Stomach (tissue), 9 donors: ENCODE measurements around the gene SORCS2. TPM values are rescaled to one million over a fixed set of nuclear protein-coding genes. Genes with fewer than 3 reads are reported as not detected.

Experiments used
- DNase-seq, 2 donors: peaks; one replicate each; pipeline versions ENCODE4 v3.0.0 to v3.0.0-alpha.2; 2013 to 2019
- H3K27ac ChIP-seq, 5 donors: fragments of 200-600 bp in 4 of 5; sonication (generic) in 4 of 5; one replicate each; pipeline ENCODE4 v1.5.1; 2013 to 2019; ENCODE audit warnings: mild to moderate bottlenecking in 1 of 5, moderate library complexity in 1 of 5
- H3K27me3 ChIP-seq, 3 donors: fragments of 200-600 bp; sonication (generic); one replicate each; pipeline ENCODE4 v1.5.1; 2017 to 2019; ENCODE audit warnings: mixed run types in 1 of 3
- H3K36me3 ChIP-seq, 4 donors: fragments of 200-600 bp; sonication (generic); 1 replicate in 3 of 4; 2 replicates in 1 of 4; pipeline ENCODE4 v1.5.1; 2016 to 2019
- H3K4me1 ChIP-seq, 4 donors: fragments of 200-600 bp; sonication (generic); one replicate each; pipeline ENCODE4 v1.5.1; 2016 to 2019
- H3K4me3 ChIP-seq, 4 donors: fragments of 200-600 bp; sonication (generic) in 3 of 4; one replicate each; pipeline ENCODE4 v1.5.1; 2016 to 2019; ENCODE audit warnings: mild to moderate bottlenecking in 1 of 4
- H3K9me3 ChIP-seq, 4 donors: fragments of 200-600 bp; sonication (generic); one replicate each; pipeline ENCODE4 v1.5.1; 2016 to 2019
- EP300 ChIP-seq: sonication (generic); formaldehyde crosslinking; IDR thresholded peaks from one replicate; pipeline ENCODE4 v1.6.1; 2017; ENCODE audit warnings: antibody characterized with exemption
- POLR2A ChIP-seq, 4 donors: fragments of 450-650 bp; IDR thresholded peaks; one replicate each; pipeline ENCODE4 v1.6.1; 2016; ENCODE audit warnings: antibody characterized with exemption in 4 of 4, control low read depth in 2 of 4, mild to moderate bottlenecking in 1 of 4, moderate library complexity in 1 of 4
- POLR2AphosphoS5 ChIP-seq, 3 donors: sonication (generic); formaldehyde crosslinking; IDR thresholded peaks; one replicate each; pipeline ENCODE4 v1.6.1; 2016; ENCODE audit warnings: antibody characterized with exemption in 3 of 3
- WGBS, 5 donors: extraction: QIAGEN DNeasy Blood & Tissue Kit in 3 of 5; methylation state at CpG; one replicate each; pipeline versions ENCODE4 v1.1.5 to v1.1.7; 2013 to 2018; 5-methylcytosine and 5-hydroxymethylcytosine counted together
- intact Hi-C: fragments of 100-400 bp; cut with DNase I; formaldehyde crosslinking; loops from one replicate; pipeline ENCODE4 v1.15.1; 2023; ENCODE audit warnings: low total_unique reads
- polyA plus RNA-seq, 3 donors: library from polyadenylated mRNA; stranded (reverse); fragments of 200-250 nt; gene quantifications; one replicate each; pipeline ENCODE4 v1.2.3, GENCODE V29; 2013
- total RNA-seq, 5 donors: library from RNA; depleted of rRNA; stranded (reverse); fragments of >200 nt; gene quantifications; one replicate each; pipeline versions ENCODE4 v1.1.0 to v1.2.3, GENCODE V29; 2014 to 2016
- TF ChIP-seq, protein P1 (sequence below), 7 experiments: fragments of 450-650 bp in 4 of 7; fragments of 200-600 bp in 3 of 7; sonication (generic) in 3 of 7; IDR thresholded peaks; one replicate each; pipeline ENCODE4 v1.5.1; 2016 to 2019; ENCODE audit warnings: antibody characterized with exemption in 7 of 7, control low read depth in 2 of 7, mild to moderate bottlenecking in 1 of 7
- donor health status: healthy with polysubstance abuse.
- donor health status: Bipolar disorder and iron deficiency.
- donor health status: healthy.

SORCS2 gene
- total and polyA plus RNA-seq, 8 donors = under 0.01 to 13.0 (median 0.50) TPM; not detected in 1

- TF ChIP-seq EP300 (no peak), POLR2A (IDR thresholded peaks at IDR 0.05) (no peak), POLR2AphosphoS5 (IDR thresholded peaks at IDR 0.05) (no peak)
- TF ChIP-seq, protein P1, sequence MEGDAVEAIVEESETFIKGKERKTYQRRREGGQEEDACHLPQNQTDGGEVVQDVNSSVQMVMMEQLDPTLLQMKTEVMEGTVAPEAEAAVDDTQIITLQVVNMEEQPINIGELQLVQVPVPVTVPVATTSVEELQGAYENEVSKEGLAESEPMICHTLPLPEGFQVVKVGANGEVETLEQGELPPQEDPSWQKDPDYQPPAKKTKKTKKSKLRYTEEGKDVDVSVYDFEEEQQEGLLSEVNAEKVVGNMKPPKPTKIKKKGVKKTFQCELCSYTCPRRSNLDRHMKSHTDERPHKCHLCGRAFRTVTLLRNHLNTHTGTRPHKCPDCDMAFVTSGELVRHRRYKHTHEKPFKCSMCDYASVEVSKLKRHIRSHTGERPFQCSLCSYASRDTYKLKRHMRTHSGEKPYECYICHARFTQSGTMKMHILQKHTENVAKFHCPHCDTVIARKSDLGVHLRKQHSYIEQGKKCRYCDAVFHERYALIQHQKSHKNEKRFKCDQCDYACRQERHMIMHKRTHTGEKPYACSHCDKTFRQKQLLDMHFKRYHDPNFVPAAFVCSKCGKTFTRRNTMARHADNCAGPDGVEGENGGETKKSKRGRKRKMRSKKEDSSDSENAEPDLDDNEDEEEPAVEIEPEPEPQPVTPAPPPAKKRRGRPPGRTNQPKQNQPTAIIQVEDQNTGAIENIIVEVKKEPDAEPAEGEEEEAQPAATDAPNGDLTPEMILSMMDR (IDR thresholded peaks at IDR 0.05) = no peak
- intact Hi-C loops = no loop called here
- Histone ChIP-seq H3K27me3 (peaks cover 0 to 51% (median 7%) of the 10 kb centered on the region in 3 donors), H3K4me3 (no peak overlapping the region), H3K36me3 (no peaks in the 10 kb centered on the region), H3K4me1 (no peaks in the 10 kb centered on the region), H3K9me3 (no peaks in the 10 kb centered on the region), H3K27ac (no peak overlapping the region)
- DNase-seq = peak in 1 of 2 donors; percentile 20
- WGBS, 5 donors = 61 to 69% (median 66%) methylated on average over 15 to 18 of the region's 18 CpGs
Measured at GRCh38 chr4:7391637-7392437, 199.5 kb downstream of the SORCS2 start.

GRCh38 chr4:7392438-7393421 is 200.4 kb downstream of the SORCS2 start:
- intact Hi-C loops = no loop called here
- DNase-seq = peak; percentile 21 to 66

GRCh38 chr4:7393601-7394575 is 201.6 kb downstream of the SORCS2 start:
- 81 to 84% (median 82%) methylated on average over 25 to 29 of the region's 29 CpGs for WGBS, 5 donors
- H3K27ac ChIP-seq = no peak overlapping the region
- no peak overlapping the region for H3K4me3 ChIP-seq
- no peaks in the 10 kb centered on the region for H3K9me3 ChIP-seq
- intact Hi-C loops = no loop called here
- peaks cover 0 to 65% (median 7%) of the 10 kb centered on the region in 3 donors for H3K27me3 ChIP-seq
- peaks cover 0 to 15% (median 7%) of the 10 kb centered on the region in 4 donors for H3K4me1 ChIP-seq
- TF ChIP-seq, protein P1 (IDR thresholded peaks at IDR 0.05) = no peak
- no peak for TF ChIP-seq EP300
- no peak for TF ChIP-seq POLR2A (IDR thresholded peaks at IDR 0.05)
- no peak for TF ChIP-seq POLR2AphosphoS5 (IDR thresholded peaks at IDR 0.05)
- H3K36me3 ChIP-seq = no peaks in the 10 kb centered on the region
- DNase-seq = no peak

More at GRCh38 chr4:7392438-7393421, 200.4 kb downstream of the SORCS2 start:
- Histone ChIP-seq H3K4me1 (peaks cover 0 to 8% (median 2%) of the 10 kb centered on the region in 4 donors), H3K27ac (no peak overlapping the region), H3K9me3 (no peaks in the 10 kb centered on the region), H3K27me3 (peaks cover 0 to 60% (median 7%) of the 10 kb centered on the region in 3 donors), H3K4me3 (no peak overlapping the region), H3K36me3 (no peaks in the 10 kb centered on the region)
- 70 to 80% (median 75%) methylated on average over 29 to 32 of the region's 32 CpGs for WGBS, 5 donors
- TF ChIP-seq EP300 (no peak), POLR2A (IDR thresholded peaks at IDR 0.05) (no peak), POLR2AphosphoS5 (IDR thresholded peaks at IDR 0.05) (no peak)
- TF ChIP-seq, protein P1 (IDR thresholded peaks at IDR 0.05) = no peak
